ENCODE measurements around the gene FBXO9. TPM values are rescaled to one million over a fixed set of nuclear protein-coding genes. Genes with fewer than 3 reads are reported as not detected.

The FBXO9 gene
- total RNA-seq, 1 experiment from 2014 or later = 68.4 TPM

GRCh38 chr6:53067849-53068361 lies 2.7 kb downstream of the FBXO9 start:
- no peak overlapping the region for H4K91ac ChIP-seq (ENCODE audit: insufficient read length, low read depth, low read length)

More at GRCh38 chr6:53067849-53068361, 2.7 kb downstream of the FBXO9 start:
- no peak for TF ChIP-seq CTCF (conservative IDR thresholded peaks at IDR 0.05)
- Histone ChIP-seq H3K4me2 (ENCODE audit: insufficient read depth, insufficient read length, low read length) (no peak overlapping the region), H3K56ac (ENCODE audit: insufficient read length, low read depth, low read length) (no peak overlapping the region), H3K27ac (ENCODE audit: insufficient read length, low read depth, low read length) (no peak overlapping the region), H4K20me1 (ENCODE audit: control insufficient read depth, insufficient read depth, insufficient read length) (no peaks in the 10 kb centered on the region), H3K27me3 (ENCODE audit: insufficient read depth, low read length) (no peaks in the 10 kb centered on the region), H3K9ac (ENCODE audit: extremely low read depth, insufficient read length, low read length) (no peak overlapping the region), H2AK5ac (ENCODE audit: insufficient read length, low read length) (no peak overlapping the region), H4K8ac (replicated peaks; ENCODE audit: insufficient read length, low read depth, low read length) (no peak overlapping the region), H2BK15ac (ENCODE audit: low read depth, low read length) (no peak overlapping the region), H2BK12ac (ENCODE audit: insufficient read length, low read depth, low read length) (no peak overlapping the region), H4K5ac (ENCODE audit: insufficient read length, low read depth, low read length) (no peak overlapping the region), H2BK120ac (ENCODE audit: low read depth, low read length, poor library complexity, severe bottlenecking) (no peak overlapping the region), H3K23me2 (ENCODE audit: insufficient read length, low read depth, low read length, poor library complexity, severe bottlenecking) (peaks cover 5% of the 10 kb centered on the region), H3K23ac (ENCODE audit: insufficient read length, low read depth, low read length) (no peak overlapping the region), H3K79me2 (ENCODE audit: insufficient read depth, low read length) (no peaks in the 10 kb centered on the region; the same call in 1 of the 2 replicates), H3K79me1 (ENCODE audit: insufficient read depth, low read depth, low read length, poor library complexity, severe bottlenecking) (no peaks in the 10 kb centered on the region), H2BK20ac (ENCODE audit: low read depth, low read length, poor library complexity, severe bottlenecking) (no peak overlapping the region), H3K14ac (ENCODE audit: insufficient read depth, low read length) (no peak overlapping the region), H3K18ac (ENCODE audit: insufficient read length, low read depth, low read length) (no peak overlapping the region), H3K4ac (ENCODE audit: low read depth, low read length) (no peak overlapping the region), H3K4me1 (ENCODE audit: insufficient read depth, low read length) (no peaks in the 10 kb centered on the region), H3K9me3 (ENCODE audit: control insufficient read depth, low read depth, low read length) (no peaks in the 10 kb centered on the region), H2BK5ac (ENCODE audit: insufficient read length, low read length) (no peak overlapping the region), H3T11ph (ENCODE audit: low read length) (no peak overlapping the region), H2AFZ (ENCODE audit: low read length) (no peak overlapping the region)
- no peaks in the 10 kb centered on the region for H3K9me3 Mint-ChIP-seq
- WGBS (ENCODE audit: extremely low coverage, insufficient read length, low lambda C conversion rate) = no CpG with 5 or more reads among the region's 1 CpG
- no peak for DNase-seq
- peaks cover 3 to 8% (median 7%) of the 10 kb centered on the region in 3 experiments; a peak in 6 of 7 replicates for H3K36me3 Mint-ChIP-seq (ENCODE audit: insufficient read depth in 1 of 3, low read depth in 3 of 3)
- H3K4me1 Mint-ChIP-seq = peaks cover 8 to 10% of the 10 kb centered on the region in 2 experiments
- H3K4me3 Mint-ChIP-seq = no peak overlapping the region
- no peaks in the 10 kb centered on the region; the same call in 1 of the 2 replicates for H3K27me3 Mint-ChIP-seq (ENCODE audit: low read depth)
- no peak overlapping the region for H3K27ac Mint-ChIP-seq
